OCI-LY3 (cell line): ENCODE measurements around the gene PRCC.

ENCODE experiments used
- H2AFZ ChIP-seq: fragments of 200-600, 300-600 bp; shearing (Covaris generic); 2 replicates; pipeline ENCODE4 v1.6.0; 2014; ENCODE audit warnings: antibody characterized with exemption, low read depth, low read length
- H3K27ac ChIP-seq: fragments of 200-600, 300-600 bp; sonication (generic); 2 replicates; pipeline ENCODE4 v1.5.1; 2014; ENCODE audit warnings: mild to moderate bottlenecking, low read length, moderate library complexity, mixed read lengths
- H3K27me3 ChIP-seq: fragments of 200-600, 300-600 bp; sonication (generic); 2 replicates; pipeline ENCODE4 v1.6.1; 2014; ENCODE audit warnings: low read depth, low read length, mixed read lengths
- H3K36me3 ChIP-seq: fragments of 200-600, 300-600 bp; sonication (generic); replicated peaks from 2 replicates; pipeline ENCODE3; 2014; ENCODE audit warnings: low read depth, low read length, mixed read lengths
- H3K4me1 ChIP-seq: fragments of 300-600, 200-600 bp; sonication (generic); 2 replicates; pipeline ENCODE4 v1.6.1; 2014; ENCODE audit warnings: low read length, mixed read lengths
- H3K4me2 ChIP-seq: fragments of 200-600, 300-600 bp; sonication (generic); 2 replicates; pipeline ENCODE4 v1.6.1; 2014; ENCODE audit warnings: low read length, mixed read lengths
- H3K4me3 ChIP-seq: fragments of 300-600, 200-600 bp; sonication (generic); 2 replicates; pipeline ENCODE4 v1.5.1; 2014; ENCODE audit warnings: antibody characterized with exemption, mild to moderate bottlenecking, low read length, moderate library complexity
- H3K79me2 ChIP-seq: fragments of 300-600, 200-600 bp; shearing (Covaris generic); 2 replicates; pipeline ENCODE4 v1.6.1; 2014; ENCODE audit warnings: mild to moderate bottlenecking, low read length, mixed read lengths
- H3K9ac ChIP-seq: fragments of 300-600, 200-600 bp; shearing (Covaris generic); 2 replicates; pipeline ENCODE4 v1.6.0; 2014; ENCODE audit warnings: mild to moderate bottlenecking, low read length, moderate library complexity
- H3K9me3 ChIP-seq: fragments of 200-600, 300-600 bp; shearing (Covaris generic); 2 replicates; pipeline ENCODE4 v1.6.1; 2014; ENCODE audit warnings: low read length, mixed read lengths; ENCODE audit not compliant: insufficient read depth
- H4K20me1 ChIP-seq: fragments of 200-600, 300-600 bp; sonication (generic); 2 replicates; pipeline ENCODE4 v1.6.1; 2016; ENCODE audit warnings: low read length, mixed read lengths; ENCODE audit not compliant: insufficient read depth
- CTCF ChIP-seq: fragments of 200-600, 300-600 bp; sonication (generic); IDR thresholded peaks from 2 replicates; pipeline ENCODE4 v1.5.1; 2014; ENCODE audit warnings: antibody characterized with exemption, low read length, low read depth
- EZH2phosphoT487 ChIP-seq: fragments of 200-600 bp; shearing (Covaris generic); IDR thresholded peaks from 2 replicates; pipeline ENCODE4 v1.6.1; 2018; ENCODE audit warnings: antibody characterized with exemption, mixed run types, low read depth

The PRCC gene

GRCh38 chr1:156808186-156809030, 41.1 kb downstream of the PRCC start:
- H4K20me1 ChIP-seq = no peaks in the 10 kb centered on the region
- H3K9me3 ChIP-seq = no peaks in the 10 kb centered on the region
- no peak overlapping the region for H2AFZ ChIP-seq
- peak overlapping the region; percentile 79 for H3K4me3 ChIP-seq
- peaks cover 13% of the 10 kb centered on the region for H3K36me3 ChIP-seq
- peak overlapping the region; percentile 88 for H3K27ac ChIP-seq
- peak overlapping the region; percentile 93 for H3K9ac ChIP-seq
- peaks cover 20% of the 10 kb centered on the region for H3K79me2 ChIP-seq
- peaks cover 69% of the 10 kb centered on the region for H3K4me1 ChIP-seq
- H3K4me2 ChIP-seq = peak overlapping the region; percentile 99
- TF ChIP-seq EZH2phosphoT487 (no peak), CTCF (no peak)
- no peaks in the 10 kb centered on the region for H3K27me3 ChIP-seq

- Histone ChIP-seq H3K27ac (peak overlapping the region; percentile 88), H3K4me3 (peak overlapping the region; percentile 79), H3K9ac (peak overlapping the region; percentile 93), H3K27me3 (no peaks in the 10 kb centered on the region), H3K4me1 (peaks cover 60% of the 10 kb centered on the region), H3K36me3 (peaks cover 13% of the 10 kb centered on the region), H3K9me3 (no peaks in the 10 kb centered on the region), H3K4me2 (peak overlapping the region; percentile 99), H3K79me2 (peaks cover 20% of the 10 kb centered on the region), H2AFZ (peak overlapping the region; percentile 78), H4K20me1 (no peaks in the 10 kb centered on the region)
- TF ChIP-seq CTCF (no peak), EZH2phosphoT487 (no peak)
These were observed 41.9 kb downstream of the PRCC start for GRCh38 chr1:156809281-156809680.

GRCh38 chr1:156809711-156810366, 42.5 kb downstream of the PRCC start:
- Histone ChIP-seq H2AFZ (peak overlapping the region; percentile 78), H4K20me1 (no peaks in the 10 kb centered on the region), H3K79me2 (peaks cover 20% of the 10 kb centered on the region), H3K9me3 (no peaks in the 10 kb centered on the region), H3K4me1 (peaks cover 55% of the 10 kb centered on the region), H3K27ac (peak overlapping the region; percentile 88), H3K27me3 (no peaks in the 10 kb centered on the region), H3K36me3 (peaks cover 13% of the 10 kb centered on the region), H3K4me3 (peak overlapping the region; percentile 79), H3K4me2 (peak overlapping the region; percentile 99), H3K9ac (peak overlapping the region; percentile 93)
- TF ChIP-seq EZH2phosphoT487 = no peak
- TF ChIP-seq CTCF = no peak

- Histone ChIP-seq H3K79me2 (peaks cover 20% of the 10 kb centered on the region), H3K9ac (no peak overlapping the region), H3K4me1 (peaks cover 44% of the 10 kb centered on the region), H3K36me3 (peaks cover 11% of the 10 kb centered on the region), H2AFZ (no peak overlapping the region), H3K27ac (no peak overlapping the region), H3K27me3 (no peaks in the 10 kb centered on the region), H3K9me3 (no peaks in the 10 kb centered on the region), H4K20me1 (no peaks in the 10 kb centered on the region), H3K4me2 (no peak overlapping the region), H3K4me3 (no peak overlapping the region)
- no peak for TF ChIP-seq EZH2phosphoT487
- TF ChIP-seq CTCF = no peak
These were observed 43.8 kb downstream of the PRCC start for GRCh38 chr1:156811168-156811567.
